ENCODE data around the gene FTO.

Gene FTO

GRCh38 chr16:54096607-54097006, 392.7 kb downstream of the FTO start:
- H3K4me3 ChIP-seq (ENCODE audit: low read depth, low read length) = no peak overlapping the region
- TF ChIP-seq, protein P1, sequence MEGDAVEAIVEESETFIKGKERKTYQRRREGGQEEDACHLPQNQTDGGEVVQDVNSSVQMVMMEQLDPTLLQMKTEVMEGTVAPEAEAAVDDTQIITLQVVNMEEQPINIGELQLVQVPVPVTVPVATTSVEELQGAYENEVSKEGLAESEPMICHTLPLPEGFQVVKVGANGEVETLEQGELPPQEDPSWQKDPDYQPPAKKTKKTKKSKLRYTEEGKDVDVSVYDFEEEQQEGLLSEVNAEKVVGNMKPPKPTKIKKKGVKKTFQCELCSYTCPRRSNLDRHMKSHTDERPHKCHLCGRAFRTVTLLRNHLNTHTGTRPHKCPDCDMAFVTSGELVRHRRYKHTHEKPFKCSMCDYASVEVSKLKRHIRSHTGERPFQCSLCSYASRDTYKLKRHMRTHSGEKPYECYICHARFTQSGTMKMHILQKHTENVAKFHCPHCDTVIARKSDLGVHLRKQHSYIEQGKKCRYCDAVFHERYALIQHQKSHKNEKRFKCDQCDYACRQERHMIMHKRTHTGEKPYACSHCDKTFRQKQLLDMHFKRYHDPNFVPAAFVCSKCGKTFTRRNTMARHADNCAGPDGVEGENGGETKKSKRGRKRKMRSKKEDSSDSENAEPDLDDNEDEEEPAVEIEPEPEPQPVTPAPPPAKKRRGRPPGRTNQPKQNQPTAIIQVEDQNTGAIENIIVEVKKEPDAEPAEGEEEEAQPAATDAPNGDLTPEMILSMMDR (IDR thresholded peaks at IDR 0.05; ENCODE audit: insufficient read depth, low read depth, low read length, missing control alignments) = no peak
- no peak for DNase-seq (ENCODE audit: low read depth)

- DNase-seq (ENCODE audit: low read depth) = no peak
- H3K4me3 ChIP-seq (ENCODE audit: low read depth, low read length) = no peak overlapping the region
- TF ChIP-seq, protein P1 (IDR thresholded peaks at IDR 0.05; ENCODE audit: insufficient read depth, low read depth, low read length, missing control alignments) = no peak
Observed at GRCh38 chr16:54097774-54098173, 393.8 kb downstream of the FTO start.

DNA sequence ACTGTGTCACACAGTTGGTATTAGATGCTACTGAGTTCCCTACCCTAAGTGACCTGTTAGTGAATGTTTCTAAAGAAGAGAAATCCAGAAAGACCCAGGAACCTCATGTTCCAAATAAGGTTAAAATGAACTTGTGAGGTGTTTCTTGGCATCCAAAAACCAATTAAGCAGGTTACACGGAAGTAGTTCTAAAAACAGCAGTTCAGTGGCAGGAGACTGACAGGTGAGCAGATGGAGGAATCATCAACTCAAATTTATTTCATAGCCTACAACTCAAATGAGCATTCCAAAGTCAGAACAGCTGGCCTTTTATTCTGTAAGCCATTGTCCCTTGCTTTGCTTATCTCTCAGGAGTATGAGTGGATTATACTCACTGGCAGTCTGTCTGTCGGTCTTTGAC, 394.3 kb downstream of the FTO start:
- H3K4me3 ChIP-seq (ENCODE audit: low read depth, low read length) = no peak overlapping the region
- TF ChIP-seq, protein P1 (IDR thresholded peaks at IDR 0.05; ENCODE audit: insufficient read depth, low read depth, low read length, missing control alignments) = no peak
- no peak for DNase-seq (ENCODE audit: low read depth)

GRCh38 chr16:54099627-54100026, 395.7 kb downstream of the FTO start:
- no peak overlapping the region for H3K4me3 ChIP-seq (ENCODE audit: low read depth, low read length)
- DNase-seq (ENCODE audit: low read depth) = no peak
- TF ChIP-seq, protein P1 (IDR thresholded peaks at IDR 0.05; ENCODE audit: insufficient read depth, low read depth, low read length, missing control alignments) = no peak

GRCh38 chr16:54102888-54103866, 399.2 kb downstream of the FTO start:
- DNase-seq (ENCODE audit: low read depth) = no peak
- no peak overlapping the region for H3K4me3 ChIP-seq (ENCODE audit: low read depth, low read length)
- TF ChIP-seq, protein P1 (IDR thresholded peaks at IDR 0.05; ENCODE audit: insufficient read depth, low read depth, low read length, missing control alignments) = no peak

GRCh38 chr16:54106057-54106456, 402.1 kb downstream of the FTO start:
- DNase-seq (ENCODE audit: low read depth) = no peak
- TF ChIP-seq, protein P1 (IDR thresholded peaks at IDR 0.05; ENCODE audit: insufficient read depth, low read depth, low read length, missing control alignments) = no peak
- H3K4me3 ChIP-seq (ENCODE audit: low read depth, low read length) = no peak overlapping the region

Data from GM12865 (cell line).